Measurements from ENCODE around the gene TXNRD3.

The TXNRD3 gene

GRCh38 chr3:126580746-126581145 is 74.2 kb downstream of the TXNRD3 start:
- DNase-seq, result no peak

GRCh38 chr3:126578702-126579101 is 76.2 kb downstream of the TXNRD3 start:
- DNase-seq, result no peak

- DNase-seq, result no peak
These were observed 77.7 kb downstream of the TXNRD3 start for GRCh38 chr3:126577261-126577660.

GRCh38 chr3:126573492-126574117 is 81.3 kb downstream of the TXNRD3 start:
- DNase-seq, result no peak

GRCh38 chr3:126571078-126571477 is 83.8 kb downstream of the TXNRD3 start:
- DNase-seq, result no peak

GRCh38 chr3:126570103-126570541 is 84.8 kb downstream of the TXNRD3 start:
- no peak for DNase-seq

GRCh38 chr3:126569390-126569975 is 85.4 kb downstream of the TXNRD3 start:
- DNase-seq, result no peak

GRCh38 chr3:126568776-126569342 is 86.1 kb downstream of the TXNRD3 start:
- DNase-seq, result no peak

- DNase-seq, result no peak
These were observed 87.1 kb downstream of the TXNRD3 start for GRCh38 chr3:126567696-126568438.

- DNase-seq, result no peak
These were observed 92.1 kb downstream of the TXNRD3 start for GRCh38 chr3:126562737-126563276.

- no peak for DNase-seq
These were observed 96.4 kb downstream of the TXNRD3 start, which contains the start of gene C3orf22 for GRCh38 chr3:126558336-126559071. Gene C3orf22, minus strand, starts transcription at chr3:126558932. Its CDS starts 5,542 bp downstream, at chr3:126553390.

- no peak for DNase-seq
These were observed 97.2 kb downstream of the TXNRD3 start for GRCh38 chr3:126557761-126558160.

GRCh38 chr3:126557415-126557745 is 97.5 kb downstream of the TXNRD3 start:
- no peak for DNase-seq
